ENCODE measurements around the gene FBXL16. TPM values are rescaled to one million over a fixed set of nuclear protein-coding genes. Genes with fewer than 3 reads are reported as not detected.
"Not testable (repeated sequence)": the region's sequence is repeated elsewhere in the genome, so short reads cannot be mapped to it uniquely, and the experiment has no call there.

FBXL16 gene
- total and polyA plus RNA-seq, 4 donors: under 0.01 to 0.14 TPM; not detected in 2

- WGBS: 4% methylated on average over 14 of the region's 14 CpGs
- H3K36me3 ChIP-seq (ENCODE audit: control insufficient read depth in 4 of 4, insufficient read depth in 3 of 4, low read depth in 1 of 4, low read length in 3 of 4): no peaks in the 10 kb centered on the region
- H3K27ac ChIP-seq (ENCODE audit: low read depth in 1 of 2, low read length in 2 of 2): no peak overlapping the region
- no peaks in the 10 kb centered on the region for H3K9me3 ChIP-seq (ENCODE audit: control insufficient read depth in 4 of 4, low read length in 3 of 4)
- H3K4me3 ChIP-seq (ENCODE audit: low read depth in 1 of 3, low read length in 3 of 3): no peak overlapping the region
- H3K4me1 ChIP-seq (ENCODE audit: control insufficient read depth in 4 of 4, insufficient read depth in 4 of 4, low read length in 3 of 4): peaks cover 4 to 5% (median 5%) of the 10 kb centered on the region in 4 donors
- DNase-seq (ENCODE audit: low spot score): no peak
- no peak overlapping the region for H3K9ac ChIP-seq (ENCODE audit: low read depth in 1 of 2, low read length in 2 of 2)
- TF ChIP-seq EGR1 (IDR thresholded peaks at IDR 0.05; ENCODE audit: low read depth in 2 of 2): no peak
- TF ChIP-seq ZBTB33 (IDR thresholded peaks at IDR 0.05): no peak
- TF ChIP-seq MAX (IDR thresholded peaks at IDR 0.05): no peak
- TF ChIP-seq FOXA1 (IDR thresholded peaks at IDR 0.05): no peak
- no peak for TF ChIP-seq ATF3 (IDR thresholded peaks at IDR 0.05)
- TF ChIP-seq SP1 (IDR thresholded peaks at IDR 0.05): no peak
- H3K27me3 ChIP-seq (ENCODE audit: control insufficient read depth in 4 of 4, insufficient read depth in 4 of 4, low read length in 3 of 4): no peaks in the 10 kb centered on the region
These were observed 40.1 kb upstream of the FBXL16 start for GRCh38 chr16:745739-746138.

- no peaks in the 10 kb centered on the region for H3K36me3 ChIP-seq (ENCODE audit: control insufficient read depth in 4 of 4, insufficient read depth in 3 of 4, low read depth in 1 of 4, low read length in 3 of 4)
- no peak for TF ChIP-seq NR2F2 (IDR thresholded peaks at IDR 0.05)
- no peak for TF ChIP-seq JUND (IDR thresholded peaks at IDR 0.05)
- no peak for TF ChIP-seq FOXA1 (IDR thresholded peaks at IDR 0.05)
- TF ChIP-seq REST (IDR thresholded peaks at IDR 0.05): no peak
- no peak for TF ChIP-seq CTCF (IDR thresholded peaks at IDR 0.05; ENCODE audit: low read depth, low read length, missing input control)
- TF ChIP-seq EGR1 (IDR thresholded peaks at IDR 0.05; ENCODE audit: low read depth in 2 of 2): no peak
- TF ChIP-seq GABPA (IDR thresholded peaks at IDR 0.05 in 1 of 2, conservative IDR thresholded peaks at IDR 0.05 in 1 of 2): no peak
- no peak for TF ChIP-seq HNF4G (IDR thresholded peaks at IDR 0.05)
- TF ChIP-seq FOXA2 (IDR thresholded peaks at IDR 0.05): no peak
- no peak for DNase-seq (ENCODE audit: low spot score)
- WGBS: 75% methylated on average over 21 of the region's 21 CpGs
- H3K27ac ChIP-seq (ENCODE audit: low read depth in 1 of 2, low read length in 2 of 2): no peak overlapping the region
- peaks cover 12 to 17% (median 15%) of the 10 kb centered on the region in 4 donors for H3K4me1 ChIP-seq (ENCODE audit: control insufficient read depth in 4 of 4, insufficient read depth in 4 of 4, low read length in 3 of 4)
- H3K9me3 ChIP-seq (ENCODE audit: control insufficient read depth in 4 of 4, low read length in 3 of 4): no peaks in the 10 kb centered on the region
- H3K9ac ChIP-seq (ENCODE audit: low read depth in 1 of 2, low read length in 2 of 2): no peak overlapping the region
- H3K27me3 ChIP-seq (ENCODE audit: control insufficient read depth in 4 of 4, insufficient read depth in 4 of 4, low read length in 3 of 4): no peaks in the 10 kb centered on the region
- H3K4me3 ChIP-seq (ENCODE audit: low read depth in 1 of 3, low read length in 3 of 3): no peak overlapping the region
These were observed 38.3 kb upstream of the FBXL16 start for GRCh38 chr16:743794-744500.

GRCh38 chr16:742894-743293 is 37.3 kb upstream of the FBXL16 start:
- not testable (repeated sequence) for H3K4me3 ChIP-seq (ENCODE audit: low read depth in 1 of 3, low read length in 3 of 3); DNase-seq (ENCODE audit: low spot score); H3K9ac ChIP-seq (ENCODE audit: low read depth in 1 of 2, low read length in 2 of 2); H3K27ac ChIP-seq (ENCODE audit: low read depth in 1 of 2, low read length in 2 of 2); H3K27me3 ChIP-seq (ENCODE audit: control insufficient read depth in 4 of 4, insufficient read depth in 4 of 4, low read length in 3 of 4); H3K36me3 ChIP-seq (ENCODE audit: control insufficient read depth in 4 of 4, insufficient read depth in 3 of 4, low read depth in 1 of 4, low read length in 3 of 4); H3K9me3 ChIP-seq (ENCODE audit: control insufficient read depth in 4 of 4, low read length in 3 of 4)
- 83% methylated on average over 14 of the region's 14 CpGs for WGBS
- peaks cover 12 to 17% (median 15%) of the 10 kb centered on the region in 4 donors for H3K4me1 ChIP-seq (ENCODE audit: control insufficient read depth in 4 of 4, insufficient read depth in 4 of 4, low read length in 3 of 4)

Measured in liver (tissue), 9 donors.